HG02798 (cell line): Measurements from ENCODE around the gene CDH26.
"Not testable (repeated sequence)": the region's sequence is repeated elsewhere in the genome, so short reads cannot be mapped to it uniquely, and the experiment has no call there.

ENCODE experiments used
- ATAC-seq: cut with Tn5 transposase; IDR thresholded peaks from one replicate; pipeline ENCODE4 v1.9.1; 2021; ENCODE audit warnings: mild to moderate bottlenecking; ENCODE audit not compliant: unreplicated experiment, poor library complexity

CDH26 gene

DNA sequence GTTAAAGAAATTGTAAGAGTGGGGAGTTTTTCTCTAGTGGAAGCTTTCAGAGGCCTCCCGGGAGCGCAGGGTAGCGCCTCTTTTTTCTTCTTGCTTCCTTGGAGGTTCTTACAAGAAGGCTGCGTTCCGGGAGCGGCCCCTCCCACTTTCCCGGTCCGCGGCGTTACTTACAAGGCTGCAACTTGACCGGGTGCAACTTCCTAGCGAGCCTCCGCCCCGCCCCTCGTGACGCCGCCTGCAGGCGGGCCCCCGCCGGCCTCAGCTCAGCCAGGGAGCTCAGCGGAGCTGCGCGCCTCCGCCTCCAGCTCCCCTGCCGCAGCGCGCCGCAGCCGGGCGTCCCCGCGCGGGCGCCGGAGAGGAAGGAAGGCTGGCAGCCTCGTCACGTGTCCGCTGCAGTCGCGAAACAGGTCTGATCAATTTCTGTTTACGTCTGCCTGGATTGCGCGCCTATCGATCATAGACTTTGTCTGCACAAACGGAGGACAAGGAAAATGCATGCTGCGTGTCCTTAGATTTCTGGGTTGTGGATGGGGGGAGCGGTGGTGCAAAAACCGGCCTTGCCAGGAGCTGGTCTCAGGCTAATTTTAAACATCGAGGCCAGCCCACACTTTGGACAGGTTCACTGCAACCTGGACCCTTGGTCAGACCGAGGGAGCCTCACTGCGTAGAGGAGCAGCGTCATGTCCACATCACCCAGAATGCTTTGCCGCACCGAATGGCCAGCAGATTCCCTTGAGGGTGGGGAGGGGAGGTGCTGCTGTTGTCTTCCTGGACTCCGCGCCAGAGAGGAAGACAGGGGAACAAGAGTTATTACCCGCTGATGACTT is 17.9 kb upstream of the CDH26 start, which contains the start of the genes FAM217B and PPP1R3D:
Gene FAM217B, plus strand, starts transcription at position 261 of the 827 bp plus-strand sequence. CDS start 3,555 bp downstream, outside the sequence.
Gene PPP1R3D, minus strand, starts transcription at position 177 of the 827 bp plus-strand sequence. CDS start 374 bp downstream, outside the sequence.
- peak; percentile 95 for ATAC-seq

DNA sequence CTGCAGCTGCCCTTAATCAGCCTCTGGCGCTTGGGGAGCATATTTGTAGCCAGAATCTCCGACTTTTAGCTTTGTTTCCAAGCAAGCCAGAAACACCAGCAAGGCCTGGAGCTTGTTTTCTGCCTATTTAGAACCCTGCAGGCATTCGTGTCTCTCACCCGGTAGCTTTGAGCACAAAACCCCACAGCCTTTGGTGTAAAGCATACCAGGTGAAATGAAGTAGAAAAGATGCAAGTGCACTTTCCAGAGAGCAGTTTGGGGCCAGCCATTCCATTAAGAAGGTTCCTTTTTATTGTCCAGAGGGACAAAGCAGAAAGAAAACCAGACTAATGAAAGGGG is 17.3 kb upstream of the CDH26 start:
- ATAC-seq = no peak

DNA sequence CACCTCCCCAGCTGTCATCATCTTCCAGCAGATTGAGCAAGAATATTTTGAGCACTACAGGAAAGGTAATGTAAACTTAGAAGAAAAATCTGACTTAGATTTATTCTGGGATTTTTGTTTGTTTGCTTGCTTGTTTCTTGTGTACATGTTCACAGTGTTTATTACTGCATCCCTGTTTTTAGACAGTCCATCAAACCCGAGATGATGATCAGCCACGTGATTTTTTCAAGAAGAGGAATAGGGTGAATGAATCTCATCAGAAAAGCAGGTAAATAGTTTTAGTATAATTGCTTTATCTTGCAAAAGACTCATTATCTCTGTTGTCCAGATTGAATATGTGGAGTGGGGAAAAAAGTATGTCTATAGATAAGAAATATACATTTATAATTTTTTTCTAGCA is 16.0 kb upstream of the CDH26 start:
- ATAC-seq = no peak

- no peak for ATAC-seq
These were observed 13.5 kb upstream of the CDH26 start for GRCh38 chr20:59944726-59945125.

DNA sequence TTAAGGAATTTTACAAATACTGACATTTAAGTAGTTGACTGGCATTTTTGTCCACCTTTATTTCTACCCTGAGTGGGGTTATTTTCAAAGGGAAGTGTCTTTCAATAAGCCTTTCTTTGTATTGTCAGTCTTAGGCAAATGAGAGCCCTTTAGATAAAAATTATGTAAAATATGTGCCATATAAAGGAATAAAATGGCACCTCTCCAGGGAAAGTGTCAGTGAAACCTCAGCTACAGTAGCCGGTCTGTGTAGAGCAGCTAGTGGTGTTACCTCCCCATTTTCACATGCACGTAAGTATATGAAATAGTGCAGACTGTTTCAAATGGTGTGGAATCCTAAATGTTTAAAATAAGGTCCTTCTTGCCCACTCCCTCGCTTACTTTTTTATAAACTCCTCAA is 13.0 kb upstream of the CDH26 start:
- no peak for ATAC-seq

DNA sequence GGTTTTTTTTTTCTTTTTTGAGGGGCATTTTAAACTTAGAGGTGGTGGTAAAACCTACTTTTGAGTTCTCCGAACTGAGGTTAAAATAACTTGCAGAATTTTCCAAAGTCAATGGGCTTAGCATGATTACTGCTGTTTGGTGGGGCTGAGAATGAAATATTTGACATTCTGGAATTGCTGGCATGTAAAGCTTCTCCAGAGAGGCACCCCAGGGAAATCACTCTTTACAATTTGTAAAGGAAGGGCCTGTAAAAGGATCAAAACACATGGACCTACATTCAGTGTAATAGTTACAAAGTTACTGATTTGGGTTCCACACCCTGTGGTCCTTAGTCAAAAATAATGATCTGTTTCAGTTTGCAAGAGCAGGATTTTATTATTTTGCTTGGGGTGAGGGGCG is 12.5 kb upstream of the CDH26 start:
- ATAC-seq = no peak

GRCh38 chr20:59947376-59947775 is 10.8 kb upstream of the CDH26 start:
- no peak for ATAC-seq

DNA sequence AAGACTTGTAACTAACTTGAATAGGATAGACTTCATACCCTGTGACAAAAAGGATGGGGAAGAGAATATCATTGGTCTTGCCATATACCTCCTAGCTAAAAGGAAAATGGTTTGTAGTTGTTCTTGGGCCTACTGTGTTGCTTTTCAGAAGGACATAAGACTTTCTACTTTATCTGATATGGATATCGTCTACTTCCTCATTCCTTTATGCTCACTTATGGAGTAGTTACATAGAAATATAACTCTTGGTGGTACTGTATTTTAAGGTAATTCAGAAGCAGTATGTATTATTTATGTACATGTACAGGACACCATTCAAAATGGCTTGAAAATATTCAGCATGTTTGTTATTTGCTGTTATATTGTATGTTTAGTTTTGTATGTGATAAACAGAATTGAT is 10.0 kb upstream of the CDH26 start:
- no peak for ATAC-seq

DNA sequence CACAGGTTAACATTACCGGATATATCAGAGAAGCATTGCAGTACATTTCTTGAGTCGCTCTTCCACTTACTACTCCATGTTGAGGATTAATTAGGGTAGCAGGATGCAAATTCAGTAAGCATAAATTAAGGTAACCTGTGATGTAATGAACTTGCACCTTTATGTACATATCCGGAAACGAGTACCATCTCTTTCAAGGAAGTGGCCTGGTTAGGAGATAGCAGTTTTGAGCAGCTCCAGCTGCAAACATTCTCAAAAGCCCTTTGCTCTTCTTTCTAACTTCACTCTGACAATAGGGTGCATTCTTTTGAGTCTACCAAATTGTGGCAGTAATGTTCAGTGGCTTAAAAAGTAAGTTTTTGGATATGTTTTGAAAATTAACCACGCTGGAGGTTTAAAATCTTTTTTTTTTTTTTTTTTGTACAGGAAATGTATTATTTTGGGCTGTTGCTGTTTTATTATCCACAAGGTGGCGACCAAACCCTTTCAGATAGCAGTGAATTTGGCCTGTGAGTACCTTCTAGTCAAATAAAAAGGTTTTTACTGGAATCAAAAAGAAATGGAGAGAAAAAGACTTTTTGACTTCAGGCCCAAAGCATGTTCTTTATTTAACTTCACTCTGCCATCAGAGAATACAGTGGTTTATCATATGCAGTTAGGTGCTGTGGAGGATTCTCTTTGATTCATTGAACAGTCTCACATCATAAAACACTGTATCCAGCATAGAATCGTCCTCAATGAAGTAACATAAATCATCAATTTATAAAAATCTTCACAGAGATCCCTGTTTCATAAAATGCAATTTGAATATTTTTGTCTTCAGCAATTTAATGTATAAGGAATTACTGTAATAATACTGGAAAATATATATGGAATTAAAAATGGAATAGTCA is 9.1 kb upstream of the CDH26 start:
- no peak for ATAC-seq

GRCh38 chr20:59949911-59950310 is 8.3 kb upstream of the CDH26 start:
- ATAC-seq = no peak

- no peak for ATAC-seq
These were observed 3.5 kb upstream of the CDH26 start for GRCh38 chr20:59954718-59955117.

DNA sequence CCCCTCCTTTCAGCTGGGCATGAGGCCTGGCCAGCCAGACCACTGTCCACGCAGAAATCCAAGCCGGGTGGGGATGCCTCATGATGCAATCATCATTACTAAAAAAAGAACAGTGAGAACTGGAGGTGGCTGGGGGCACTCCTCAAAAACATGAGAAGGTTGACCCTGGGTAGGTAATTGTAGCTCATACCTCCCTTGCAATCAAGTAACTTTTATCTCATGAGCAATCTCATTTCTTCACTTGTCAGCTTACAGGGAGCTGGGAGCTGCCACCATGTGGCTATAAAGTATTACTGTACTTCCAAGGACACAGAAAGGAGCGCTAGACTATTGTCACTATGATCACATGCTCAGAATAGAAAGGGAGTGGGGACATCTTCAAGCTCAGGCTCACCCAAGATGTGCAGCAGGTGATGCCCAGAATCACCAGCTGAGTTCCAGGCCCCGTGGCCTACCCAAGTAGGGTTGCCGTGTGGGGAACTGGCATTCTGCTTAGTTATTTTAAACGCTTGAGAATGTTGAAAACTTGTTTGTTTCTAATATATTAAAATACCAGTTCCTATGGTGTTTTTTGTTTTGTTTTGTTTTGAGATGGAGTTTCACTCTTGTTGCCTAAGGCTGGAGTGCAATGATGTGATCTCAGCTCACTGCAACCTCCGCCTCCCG is 3.0 kb upstream of the CDH26 start:
- ATAC-seq = no peak

- ATAC-seq = not testable (repeated sequence)
These were observed 655 bp upstream of the CDH26 start for GRCh38 chr20:59957568-59957967.

DNA sequence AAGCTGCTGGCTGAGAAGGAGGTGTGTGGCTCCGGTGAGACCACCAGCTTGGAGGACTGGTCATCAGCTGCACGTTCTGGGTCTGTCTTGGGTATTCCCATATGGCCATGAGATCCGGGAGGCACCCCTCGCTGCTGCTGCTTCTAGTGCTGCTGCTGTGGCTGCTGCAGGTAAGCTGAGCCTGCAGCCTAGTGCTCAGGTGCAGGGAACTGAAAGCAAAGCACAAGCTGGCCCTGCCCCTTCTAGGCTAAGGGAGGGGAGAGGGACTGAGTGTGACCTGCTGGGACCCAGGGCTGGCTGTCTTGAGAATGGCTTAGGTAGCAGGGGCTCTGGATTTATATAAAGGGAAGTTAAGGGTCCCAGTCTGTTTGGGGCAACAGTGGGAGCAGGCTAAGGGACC is 403 bp downstream of the CDH26 start:
- no peak for ATAC-seq

DNA sequence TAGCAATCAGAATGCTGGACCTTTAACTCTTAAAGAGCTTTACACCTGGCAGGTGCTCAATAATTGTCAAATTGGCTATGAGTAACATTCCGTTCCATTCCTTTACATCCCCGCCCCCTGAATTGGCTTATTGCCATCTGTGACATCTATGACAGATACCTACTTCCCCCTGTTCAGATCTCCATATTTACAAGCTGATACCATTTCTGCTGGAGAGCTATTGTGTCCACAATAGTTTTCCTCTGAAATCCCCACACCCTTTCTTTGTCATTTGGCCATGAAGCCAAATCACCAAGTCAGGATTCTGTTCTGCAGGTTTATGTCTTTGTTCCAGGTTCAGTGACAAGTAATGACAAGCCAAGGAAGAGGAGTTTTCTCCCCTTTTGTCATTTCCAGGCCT is 3.2 kb downstream of the CDH26 start:
- ATAC-seq = no peak

DNA sequence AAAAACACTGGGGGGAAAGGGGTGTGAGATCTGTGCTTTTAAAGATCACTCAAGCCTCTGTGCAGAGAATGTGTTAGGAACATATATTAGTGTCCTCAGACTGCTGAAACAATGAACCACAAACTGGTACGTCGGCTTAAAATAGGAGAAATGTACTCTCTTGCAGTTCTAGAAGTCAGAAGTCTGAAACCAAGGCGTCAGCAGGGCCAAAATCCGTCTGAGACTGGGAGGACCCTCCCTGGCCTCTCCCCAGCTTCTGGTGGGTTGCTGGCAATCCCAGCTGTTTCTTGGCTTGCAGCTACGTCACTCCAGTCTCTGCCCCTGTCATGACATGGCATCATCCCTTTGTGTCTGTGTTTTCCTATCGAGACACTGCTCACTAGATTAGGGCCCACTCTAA is 3.9 kb downstream of the CDH26 start:
- ATAC-seq = no peak

- ATAC-seq = no peak
These were observed 8.2 kb downstream of the CDH26 start for GRCh38 chr20:59966428-59966827.

GRCh38 chr20:59971428-59971827 is 13.2 kb downstream of the CDH26 start:
- no peak for ATAC-seq

DNA sequence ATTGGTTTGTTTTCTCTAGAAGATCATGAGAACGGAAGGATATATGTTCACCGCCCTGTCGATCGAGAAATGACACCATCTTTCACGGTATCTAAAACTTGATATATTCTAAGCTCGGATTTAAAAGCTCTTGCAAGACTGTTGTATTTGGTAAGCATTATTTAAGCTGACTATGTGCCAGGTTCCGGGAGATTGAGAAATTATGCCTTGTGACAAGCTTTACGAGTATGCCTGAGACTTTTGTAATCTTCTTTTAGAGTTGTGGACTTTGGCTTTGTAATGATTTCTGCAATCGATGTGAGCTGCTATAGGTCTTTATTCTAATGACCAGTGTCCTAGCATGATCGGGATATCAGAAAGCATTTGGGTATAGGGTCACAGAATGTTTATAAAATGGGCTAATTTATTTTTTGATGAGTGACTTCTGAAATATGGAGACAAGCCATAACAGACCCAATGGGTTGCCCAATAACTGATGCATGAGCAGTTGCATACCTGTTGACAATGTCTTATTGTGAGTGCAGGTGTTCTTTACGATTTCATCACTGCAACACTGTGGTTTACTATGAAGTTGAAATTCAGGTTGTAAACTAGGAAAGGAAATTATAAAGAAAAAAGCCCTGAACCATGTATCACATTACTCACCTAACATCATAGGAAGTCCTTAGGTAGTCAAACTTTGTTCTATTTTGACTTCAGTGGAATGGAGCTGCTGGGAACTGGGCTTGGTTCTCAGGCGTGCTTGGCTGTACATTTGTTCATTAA is 14.0 kb downstream of the CDH26 start:
- ATAC-seq = no peak

GRCh38 chr20:59976156-59976782 is 18.0 kb downstream of the CDH26 start:
- no peak for ATAC-seq
